ENCODE data around the gene ROBO4.

The ROBO4 gene

DNA sequence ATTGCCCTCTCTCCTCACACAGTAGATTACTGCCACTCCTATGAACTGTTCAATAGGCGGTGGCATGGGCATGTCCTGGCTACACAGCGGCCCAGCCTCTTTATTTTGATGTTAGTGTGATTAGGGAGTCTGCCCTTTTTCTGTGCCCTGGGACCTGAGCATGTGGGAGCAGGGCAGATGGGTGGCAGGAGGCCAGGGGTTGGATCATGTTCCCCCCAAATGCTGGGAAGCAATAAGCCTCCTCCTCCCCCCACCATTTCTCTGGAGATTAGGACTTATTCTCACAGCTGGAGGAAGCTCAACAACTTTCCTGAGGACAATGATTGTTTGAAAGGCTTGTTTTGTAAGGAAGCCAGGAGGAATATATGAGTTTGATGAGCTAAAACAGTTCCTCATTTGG, 22.2 kb upstream of the ROBO4 start:
- no peak for DNase-seq (ENCODE audit: low read depth in 2 of 2)

DNA sequence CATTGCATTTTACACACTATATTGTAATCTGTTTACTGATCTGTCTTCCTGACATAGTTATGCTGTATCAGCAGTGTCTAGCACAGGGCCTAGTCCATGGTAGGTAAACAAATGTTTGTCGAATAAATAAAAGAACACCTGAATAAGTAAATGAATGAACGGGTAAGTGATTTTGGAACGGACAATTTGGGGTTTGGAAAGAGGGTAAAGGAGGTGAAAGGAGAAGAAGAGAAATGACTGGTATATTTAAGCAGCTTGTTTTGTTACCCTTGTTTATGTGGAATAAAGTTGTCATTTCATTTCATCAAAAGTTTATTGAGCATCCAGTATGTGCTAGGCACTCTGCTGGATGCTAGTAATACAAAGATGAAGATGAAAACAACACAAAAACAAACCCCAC, 21.3 kb upstream of the ROBO4 start, which contains the start of gene HEPN1:
HEPN1 (plus strand) TSS at position 301 of the 400 bp plus-strand sequence.
- no peak for DNase-seq (ENCODE audit: low read depth in 2 of 2)

DNA sequence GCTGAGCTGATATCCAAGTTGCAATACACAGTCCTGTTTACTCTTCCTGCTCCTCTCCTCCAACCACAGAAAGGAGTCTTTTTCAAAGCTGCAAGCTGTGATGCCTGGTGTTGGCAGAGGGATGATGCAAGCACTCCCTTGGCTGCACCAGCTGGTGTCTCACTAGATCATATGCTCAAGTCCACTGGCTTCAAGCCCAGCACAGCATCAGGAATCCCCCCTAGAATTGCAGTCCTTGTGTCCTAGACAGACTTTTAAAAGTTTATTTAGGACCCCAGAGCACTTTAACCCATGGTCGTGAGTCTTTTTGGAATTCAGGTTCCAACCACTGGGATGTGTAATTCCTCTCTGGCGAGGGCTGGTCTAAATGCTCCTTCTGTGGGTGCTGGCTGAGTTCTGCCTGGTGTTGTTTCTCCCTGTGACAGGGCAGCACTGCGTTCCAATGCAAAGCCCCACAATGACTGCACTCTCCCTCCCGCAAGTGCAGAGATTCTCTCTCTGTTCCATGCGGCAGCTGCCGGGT, 19.5 kb upstream of the ROBO4 start:
- no peak for DNase-seq (ENCODE audit: low read depth in 2 of 2)

DNA sequence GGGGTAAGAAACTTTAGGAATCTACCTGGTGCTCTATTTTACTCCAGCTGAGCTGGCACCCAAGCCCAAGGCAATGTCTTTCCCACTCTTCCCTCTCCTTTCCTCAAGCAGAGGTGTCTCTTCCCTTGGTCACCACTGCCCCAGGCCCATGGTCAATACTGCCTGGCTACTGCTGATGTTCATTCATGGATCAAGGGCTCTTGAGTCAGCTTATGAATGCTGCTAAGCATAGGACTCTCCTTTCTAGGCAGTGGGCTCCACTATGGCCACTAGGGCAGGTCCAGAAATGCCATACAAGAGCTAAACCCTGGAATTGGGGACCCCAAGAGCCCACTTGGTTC, 18.7 kb upstream of the ROBO4 start:
- no peak for DNase-seq (ENCODE audit: low read depth in 2 of 2)

DNA sequence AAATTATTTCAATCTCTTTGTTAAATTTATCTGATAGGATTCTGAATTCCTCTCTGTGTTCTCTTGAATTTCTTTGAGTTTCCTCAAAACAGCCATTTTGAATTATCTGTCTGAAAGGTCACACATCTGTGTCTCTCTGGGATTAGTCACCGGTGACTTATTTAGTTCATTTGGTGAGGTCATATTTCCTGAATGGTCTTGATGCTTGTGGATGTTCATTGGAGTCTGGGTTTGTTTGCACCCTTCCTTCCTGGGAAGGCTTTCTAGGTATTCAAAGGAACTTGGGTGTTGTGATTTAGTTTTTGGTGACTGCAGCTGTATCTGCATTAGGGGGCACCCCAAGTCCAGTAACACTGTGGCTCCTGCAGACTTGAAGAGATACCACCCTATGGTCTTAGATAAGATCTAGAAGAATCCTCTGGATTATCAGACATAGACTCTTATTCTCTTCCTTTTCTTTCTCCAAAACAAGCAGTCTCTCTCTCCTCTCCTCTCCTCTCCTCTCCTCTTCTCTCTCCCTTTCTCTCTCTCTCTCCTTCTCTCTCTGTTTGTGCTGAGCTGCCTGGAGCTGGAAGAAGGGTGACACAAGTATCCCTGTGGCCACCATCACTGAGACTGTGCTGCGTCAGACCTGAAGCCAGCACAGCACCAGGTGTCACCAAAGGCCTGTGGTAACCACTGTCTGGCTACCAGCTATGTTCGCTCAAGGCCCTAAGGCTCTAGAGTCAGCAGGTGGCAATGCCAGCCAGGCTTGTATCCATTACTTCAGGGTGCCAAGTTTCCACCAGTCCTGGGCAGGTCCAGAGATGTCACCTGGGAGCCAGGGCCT, 18.1 kb upstream of the ROBO4 start:
- no peak for DNase-seq (ENCODE audit: low read depth in 2 of 2)

- DNase-seq (ENCODE audit: low read depth in 2 of 2): no peak
Observed at GRCh38 chr11:124902616-124903015, 5.0 kb upstream of the ROBO4 start.

- no peak for DNase-seq (ENCODE audit: low read depth in 2 of 2)
Observed at GRCh38 chr11:124900464-124900863, 2.8 kb upstream of the ROBO4 start.

DNA sequence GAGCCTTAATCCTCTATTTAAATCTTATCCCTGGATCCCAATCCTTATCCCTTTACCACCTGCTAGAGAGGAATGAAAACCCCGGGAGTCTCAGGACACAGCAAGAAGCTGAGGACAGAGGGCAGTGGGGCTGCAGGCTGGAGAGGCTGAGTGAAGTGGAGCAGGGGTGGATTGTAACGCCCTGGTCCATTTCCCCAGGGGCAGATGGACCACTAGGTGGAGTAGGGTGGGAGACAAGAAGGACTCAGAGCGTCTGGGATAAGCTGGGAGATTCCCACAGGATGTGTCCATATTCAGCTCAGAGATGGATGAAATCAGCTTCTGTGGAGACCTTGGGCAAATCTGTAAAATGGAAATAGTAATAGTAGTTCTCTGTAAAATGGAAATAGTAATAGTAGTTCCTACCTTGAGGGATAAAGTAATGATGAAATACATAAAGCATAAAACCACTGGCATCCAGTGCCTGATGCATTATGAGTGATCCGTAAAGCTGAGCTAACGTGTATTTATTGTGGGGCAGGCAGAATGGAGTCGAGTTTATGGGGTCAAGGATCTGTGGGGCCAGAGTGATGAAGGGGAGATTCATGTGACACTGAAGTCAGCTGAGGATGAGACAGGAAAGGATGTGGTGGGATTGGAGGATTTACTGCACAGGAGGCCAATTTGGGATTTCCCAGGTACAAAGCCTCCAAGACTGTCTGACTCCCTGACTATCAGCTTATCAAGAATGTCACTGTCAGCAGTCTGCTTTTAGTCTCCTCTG, 1.9 kb upstream of the ROBO4 start:
- no peak for DNase-seq (ENCODE audit: low read depth in 2 of 2)

DNA sequence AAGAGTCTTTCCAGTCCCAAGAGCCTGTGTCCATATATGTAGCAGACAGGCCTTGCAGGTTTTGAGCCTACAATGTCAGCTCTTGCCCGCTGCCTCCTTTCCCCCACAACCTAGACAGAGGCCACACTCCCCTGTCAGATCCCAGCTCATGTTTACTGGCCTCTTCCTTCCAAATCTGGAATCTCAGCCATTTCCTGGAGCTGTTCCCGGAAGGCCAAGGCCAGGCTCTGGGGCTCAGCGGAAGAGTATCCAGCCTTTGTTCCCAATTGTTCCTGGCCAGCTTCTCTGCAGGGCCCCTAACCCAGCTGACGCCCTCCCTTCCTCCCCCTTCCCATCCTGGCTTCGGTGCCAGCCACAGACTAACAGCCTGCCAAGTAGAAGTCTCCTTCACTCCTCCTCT, 1.0 kb upstream of the ROBO4 start:
- DNase-seq (ENCODE audit: low read depth in 2 of 2): no peak

DNA sequence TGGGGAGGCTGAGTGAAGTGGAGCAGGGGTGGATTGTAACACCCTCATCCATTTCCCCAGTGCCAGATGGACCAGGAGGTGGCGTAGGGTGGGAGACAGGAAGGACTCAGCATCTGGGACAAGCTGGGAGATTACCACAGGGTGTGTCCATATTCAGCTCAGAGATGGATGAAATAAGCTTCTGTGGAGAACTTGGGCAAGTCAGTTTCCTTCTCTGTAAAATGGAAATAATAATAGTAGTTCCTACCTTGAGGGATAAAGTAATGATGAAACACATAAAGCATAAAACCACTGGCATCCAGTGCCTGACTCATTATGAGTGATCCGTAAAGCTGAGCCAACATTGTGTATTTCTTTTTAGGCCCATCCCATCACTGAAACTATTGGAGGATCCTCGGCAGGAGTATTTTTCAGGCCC, 607 bp upstream of the ROBO4 start:
- no peak for DNase-seq (ENCODE audit: low read depth in 2 of 2)

DNA sequence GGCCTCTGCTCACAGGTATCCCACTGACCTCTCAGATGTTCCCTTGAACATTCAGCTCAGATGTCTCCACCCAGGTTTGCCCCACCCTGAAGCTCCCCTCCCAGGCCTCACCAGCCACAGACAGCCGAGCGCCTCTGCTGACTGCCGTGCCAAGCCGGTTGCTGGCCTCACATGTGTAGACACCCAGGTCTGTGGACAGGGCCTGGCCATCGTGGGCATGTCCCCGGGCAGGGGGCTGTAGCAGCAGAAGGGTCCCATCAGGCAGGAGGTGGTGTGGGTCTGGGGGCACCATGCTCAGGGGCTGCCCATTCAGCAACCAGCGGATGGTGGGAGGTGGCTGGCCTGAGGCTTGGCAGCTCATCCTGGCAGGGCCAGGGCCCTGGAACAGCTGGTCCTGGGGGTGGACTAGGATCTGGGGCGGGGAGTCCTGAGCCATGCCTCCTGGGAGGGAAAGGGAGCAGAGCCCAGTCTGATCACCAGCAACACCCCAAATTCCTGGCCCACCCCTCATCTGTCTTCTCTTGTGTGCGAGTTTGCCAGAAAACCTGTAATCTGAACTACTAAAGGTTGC, 759 bp downstream of the ROBO4 start:
- DNase-seq (ENCODE audit: low read depth in 2 of 2): no peak

- DNase-seq (ENCODE audit: low read depth in 2 of 2): no peak
Observed at GRCh38 chr11:124896071-124896750, 1.5 kb downstream of the ROBO4 start.

DNA sequence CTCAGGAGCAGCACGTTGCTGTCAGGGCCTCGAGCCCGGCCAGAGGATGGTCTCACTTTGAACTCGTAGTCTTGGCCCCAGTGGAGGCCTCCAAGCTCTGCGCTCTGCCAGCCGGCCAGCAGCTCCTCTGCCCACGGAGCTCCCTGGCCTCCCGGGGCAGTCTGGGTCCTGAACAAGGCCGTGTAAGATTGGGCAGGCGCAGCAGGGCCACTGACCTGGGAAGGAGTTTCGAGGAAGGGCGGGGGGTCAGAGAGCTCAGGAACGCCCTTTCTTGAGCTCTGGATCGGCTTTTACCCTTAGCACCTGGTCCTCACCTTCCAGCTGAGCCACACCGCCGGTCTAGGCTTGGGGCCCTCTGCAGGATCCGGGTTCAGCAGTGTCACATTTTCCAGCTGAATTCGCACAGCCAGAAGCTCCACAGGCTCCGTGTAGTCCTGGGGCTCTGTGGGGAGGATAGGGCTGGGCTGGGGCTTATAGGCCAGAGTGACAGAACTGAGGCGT, 2.1 kb downstream of the ROBO4 start:
- no peak for DNase-seq (ENCODE audit: low read depth in 2 of 2)

- DNase-seq (ENCODE audit: low read depth in 2 of 2): no peak
Observed at GRCh38 chr11:124894606-124895430, 2.8 kb downstream of the ROBO4 start.

DNA sequence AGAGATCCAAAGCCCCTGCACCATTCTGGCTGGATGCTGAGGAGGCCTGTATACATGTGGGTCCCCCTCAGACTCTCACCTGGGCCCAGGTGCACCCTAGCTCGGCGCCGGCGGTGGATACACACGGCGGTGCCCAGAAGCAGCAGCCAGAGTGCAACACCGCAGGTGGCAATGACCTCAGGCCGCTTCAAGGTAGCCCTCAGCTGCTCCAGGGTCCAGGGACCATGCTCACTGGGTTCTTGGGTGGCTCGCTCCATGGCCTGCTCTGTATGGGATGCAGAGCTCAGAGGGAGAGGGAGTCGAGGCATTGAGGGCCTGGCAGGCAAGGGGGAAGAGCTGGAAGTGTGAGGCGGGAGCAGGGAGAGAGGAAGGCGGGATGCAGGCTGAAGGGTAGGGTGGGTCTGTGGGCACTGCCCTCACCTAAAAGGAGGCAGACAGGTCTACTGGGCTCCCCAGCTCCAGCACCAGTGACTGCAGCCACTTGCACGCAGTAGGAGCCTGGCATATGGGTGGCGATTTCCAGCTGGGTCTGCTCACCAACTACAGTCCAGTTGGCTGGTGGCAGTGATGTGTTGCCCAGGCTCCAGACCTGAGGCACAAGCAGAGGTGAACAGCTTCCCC, 3.8 kb downstream of the ROBO4 start:
- no peak for DNase-seq (ENCODE audit: low read depth in 2 of 2)

- no peak for DNase-seq (ENCODE audit: low read depth in 2 of 2)
Observed at GRCh38 chr11:124892750-124893454, 4.8 kb downstream of the ROBO4 start.

GRCh38 chr11:124892146-124892545, 5.5 kb downstream of the ROBO4 start:
- DNase-seq (ENCODE audit: low read depth in 2 of 2): no peak

GRCh38 chr11:124891373-124891861, 6.2 kb downstream of the ROBO4 start:
- DNase-seq (ENCODE audit: low read depth in 2 of 2): no peak

GRCh38 chr11:124890683-124891372, 6.8 kb downstream of the ROBO4 start:
- no peak for DNase-seq (ENCODE audit: low read depth in 2 of 2)
